K562 (cell line): ENCODE results near the gene SLC12A4. TPM values are rescaled to one million over a fixed set of nuclear protein-coding genes. Genes with fewer than 3 reads are reported as not detected.

Experiments used
- HMGXB4 ChIP-seq: sonication (generic); formaldehyde crosslinking; IDR thresholded peaks from 2 replicates; pipeline ENCODE4 v1.8.1; 2023; ENCODE audit warnings: mild to moderate bottlenecking, missing genetic modification reagents
- LEF1 ChIP-seq: fragments of 450-650 bp; IDR thresholded peaks from 2 replicates; pipeline ENCODE4 v1.6.1; 2016; ENCODE audit warnings: mild to moderate bottlenecking
- MCM2 ChIP-seq: fragments of 450-650 bp; IDR thresholded peaks from 2 replicates; pipeline ENCODE4 v1.6.1; 2017; ENCODE audit warnings: low read depth, mild to moderate bottlenecking
- RBFOX2 ChIP-seq: fragments of 200-400 bp; formaldehyde crosslinking; IDR thresholded peaks from 2 replicates; pipeline ENCODE4 v1.6.1; 2017; ENCODE audit warnings: low read depth, mild to moderate bottlenecking, low read length, moderate library complexity
- RREB1 ChIP-seq: fragments of 250-450 bp; sonication (Bioruptor Pico); IDR thresholded peaks from 2 replicates; pipeline ENCODE4 v1.4.0; 2020
- SMAD1 ChIP-seq: fragments of 150-350 bp; IDR thresholded peaks from 2 replicates; pipeline ENCODE4 v1.6.1; 2014; ENCODE audit warnings: low read length, low read depth; ENCODE audit not compliant: partially characterized antibody
- TRIM28 ChIP-seq: fragments of 450-650 bp; IDR thresholded peaks from 2 replicates; pipeline ENCODE4 v1.6.1; 2017
- ZFX ChIP-seq: sonication (generic); formaldehyde crosslinking; IDR thresholded peaks from 2 replicates; pipeline ENCODE4 v1.8.0; 2022; ENCODE audit warnings: mild to moderate bottlenecking, missing genetic modification reagents, moderate library complexity
- ZNF318 ChIP-seq, 2 experiments: fragments of 450-650 bp; IDR thresholded peaks; 2 replicates each; pipeline ENCODE4 v1.6.1; 2016; ENCODE audit warnings: mild to moderate bottlenecking in 2 of 2, borderline replicate concordance in 1 of 2, low read depth in 1 of 2, moderate library complexity in 1 of 2
- polyA plus RNA-seq, 8 experiments: library from polyadenylated mRNA; depleted of rRNA in 4 of 8; stranded (reverse) in 5 of 8; unstranded in 3 of 8; fragments of >200 nt; fragmentation: Nextera tagmentation in 2 of 8; fragmentation: Illumina TruSeq in 1 of 8; extraction: Ambion mirVana in 2 of 8; extraction: Trizol in 1 of 8; gene quantifications; 2 replicates each; pipeline versions ENCODE4 v1.2.1 to v1.2.3, GENCODE V29; 2011 to 2014; ENCODE audit warnings: inconsistent platforms in 1 of 8, missing spikeins in 1 of 8
- total RNA-seq, 7 experiments: library from RNA; depleted of rRNA in 6 of 7; stranded (reverse); fragments of >200 nt in 6 of 7; fragmentation: Illumina TruSeq in 2 of 7; extraction: Trizol in 2 of 7; gene quantifications; 2 replicates each; pipeline versions ENCODE4 v1.2.1 to v1.2.3, GENCODE V29; 2011 to 2021; ENCODE audit warnings: low replicate concordance in 1 of 7

SLC12A4 gene
- total and polyA plus RNA-seq, 9 of the 15 experiments (the other 6 are each of a cell fraction or from before 2014, with no cell fraction given) = 0.75 to 43.5 (median 15.0) TPM

- peak; percentile 37; the same call in 1 of the 2 replicates for TF ChIP-seq HMGXB4 (CRISPR knock-in tag)
- no peak for TF ChIP-seq TRIM28
- peak; percentile 6 for TF ChIP-seq SMAD1
- TF ChIP-seq MCM2 = no peak
- TF ChIP-seq RBFOX2 = peak; percentile 77
- TF ChIP-seq ZNF318 (IDR thresholded peaks at IDR 0.05; ENCODE audit: borderline replicate concordance in 1 of 2, low read depth in 1 of 2) = peak in 1 of 2 experiments; percentile 40; a peak in 1 of 4 replicates
- TF ChIP-seq ZFX (CRISPR knock-in tag) = peak; percentile 18; the same call in 1 of the 2 replicates
- 0 out of 2 replicates have a peak, but pooled peaks have one; percentile 7 for TF ChIP-seq RREB1 (CRISPR knock-in tag)
- 0 out of 2 replicates have a peak, but pooled peaks have one; percentile 21 for TF ChIP-seq LEF1
Measured at GRCh38 chr16:67936124-67936879, 32.1 kb downstream of the SLC12A4 start, which contains the start of gene PSMB10 (continued).
